IPS DF 4.7 (cell line): ENCODE measurements around the gene ZNF608.

Source experiments
- DNase-seq: peaks from one replicate; pipeline ENCODE4 v3.0.0-alpha.2; 2013; ENCODE audit warnings: low spot score; ENCODE audit errors: extremely low read depth

The ZNF608 gene

DNA sequence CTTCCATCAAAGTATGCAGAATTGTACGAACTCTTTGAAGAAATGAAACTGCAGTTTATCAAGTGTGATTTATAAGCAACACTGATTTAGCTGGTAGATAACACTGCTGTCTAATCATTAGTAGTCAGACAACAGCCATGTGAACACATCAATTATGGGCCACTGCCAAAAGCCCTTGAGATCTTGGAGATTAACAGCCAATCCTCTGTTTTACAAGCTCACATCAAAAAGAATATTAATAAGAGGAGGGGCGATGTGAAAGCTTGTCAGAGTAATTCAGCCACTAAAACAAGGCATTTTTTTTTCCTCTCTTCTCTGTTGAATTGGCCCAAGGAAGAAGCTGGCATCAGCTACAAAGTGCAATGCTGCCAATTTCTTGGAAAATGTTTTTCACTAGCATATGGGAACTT is 28.1 kb downstream of the ZNF608 start:
- no peak for DNase-seq

- DNase-seq = no peak
Observed at GRCh38 chr5:124716169-124716568, 30.3 kb downstream of the ZNF608 start.

- DNase-seq = no peak
Observed at GRCh38 chr5:124714910-124715309, 31.5 kb downstream of the ZNF608 start.

GRCh38 chr5:124713595-124713994 is 32.8 kb downstream of the ZNF608 start:
- DNase-seq = no peak

GRCh38 chr5:124712731-124713305 is 33.6 kb downstream of the ZNF608 start:
- no peak for DNase-seq

DNA sequence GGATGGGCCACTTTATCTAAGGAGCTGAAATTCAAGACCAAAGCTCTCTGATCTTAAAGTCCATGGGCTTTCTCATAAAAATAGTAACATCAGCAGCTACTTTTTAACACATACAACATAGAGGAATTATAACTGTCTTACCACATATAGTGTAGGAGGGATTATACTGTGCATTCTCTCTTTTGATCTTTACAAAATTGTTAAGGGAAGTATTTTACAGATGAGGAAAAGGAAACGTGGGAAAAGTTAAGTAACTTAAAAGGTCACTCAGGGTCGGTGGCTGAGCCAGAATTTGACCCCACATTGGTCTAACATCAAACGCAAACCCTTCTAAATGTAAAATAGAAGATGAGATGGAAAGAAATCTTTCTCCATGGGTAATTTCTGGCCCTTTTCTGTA is 38.4 kb downstream of the ZNF608 start:
- no peak for DNase-seq

- DNase-seq = no peak
Observed at GRCh38 chr5:124707520-124707919, 38.9 kb downstream of the ZNF608 start.

- no peak for DNase-seq
Observed at GRCh38 chr5:124706729-124707361, 39.6 kb downstream of the ZNF608 start.

DNA sequence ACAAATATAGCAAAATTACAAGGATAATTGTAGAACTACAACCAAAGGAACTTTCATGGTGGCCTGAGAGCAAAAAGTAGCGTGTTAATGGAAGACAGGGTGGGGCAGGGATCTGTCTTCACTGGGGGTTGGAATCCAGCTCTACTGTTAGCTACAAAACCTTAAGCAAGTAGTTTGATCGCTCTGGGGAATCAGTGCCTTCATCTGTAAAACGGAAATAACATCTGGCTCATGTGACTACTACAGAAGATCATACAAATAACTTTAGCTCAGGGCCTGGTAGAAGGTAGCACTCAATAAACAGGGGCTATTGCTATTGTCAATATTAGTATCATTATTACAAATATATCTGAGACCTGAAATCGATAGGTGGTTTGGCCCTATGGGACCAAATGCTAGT is 40.4 kb downstream of the ZNF608 start:
- DNase-seq = no peak

- no peak for DNase-seq
Observed at GRCh38 chr5:124705577-124705976, 40.9 kb downstream of the ZNF608 start.

GRCh38 chr5:124704594-124705284 is 41.7 kb downstream of the ZNF608 start:
- no peak for DNase-seq

- no peak for DNase-seq
Observed at GRCh38 chr5:124703995-124704394, 42.4 kb downstream of the ZNF608 start.

DNA sequence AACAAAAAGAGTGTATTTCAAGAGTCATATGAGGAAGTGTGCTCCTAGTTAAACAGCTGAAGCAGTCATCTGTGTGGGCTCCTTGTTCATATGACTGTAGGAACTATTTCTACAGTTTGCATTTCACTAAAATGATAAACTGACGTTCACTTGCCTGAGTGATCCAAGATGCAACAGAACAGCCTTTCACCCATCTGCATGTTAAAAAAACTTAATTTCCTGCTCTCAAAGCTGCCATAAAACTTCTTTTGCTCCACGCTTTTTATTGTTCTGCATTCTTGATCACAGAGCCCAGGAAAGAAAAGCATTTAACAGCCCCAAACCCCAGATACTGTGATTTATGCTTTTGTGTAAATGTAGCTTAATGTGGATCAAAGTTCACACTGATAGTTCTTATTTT is 43.9 kb downstream of the ZNF608 start:
- no peak for DNase-seq

DNA sequence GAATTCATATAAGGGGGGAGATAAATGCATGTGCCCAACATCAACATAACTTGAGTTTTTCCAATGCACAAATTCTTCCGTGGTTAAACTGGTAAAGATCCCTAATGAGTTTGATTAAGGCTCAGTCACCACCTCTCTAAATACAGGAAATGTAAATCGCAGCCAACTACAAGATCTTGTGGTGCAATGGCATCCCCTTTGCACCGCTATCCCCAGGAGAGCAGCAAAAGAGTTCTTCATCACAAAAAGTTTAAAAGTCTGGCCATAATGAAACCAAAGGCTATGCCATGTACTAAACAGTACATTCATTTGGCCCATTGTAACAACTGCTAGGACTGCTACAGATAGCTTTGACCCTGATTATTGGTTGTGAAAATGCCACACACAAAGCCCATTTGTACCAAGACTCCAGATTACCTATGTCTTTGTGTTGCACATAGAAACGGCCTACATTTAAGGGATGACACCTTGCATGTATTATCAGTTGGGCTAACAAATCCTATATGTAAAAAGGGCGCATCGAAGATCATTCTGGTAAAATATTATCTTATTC is 44.5 kb downstream of the ZNF608 start:
- no peak for DNase-seq

DNA sequence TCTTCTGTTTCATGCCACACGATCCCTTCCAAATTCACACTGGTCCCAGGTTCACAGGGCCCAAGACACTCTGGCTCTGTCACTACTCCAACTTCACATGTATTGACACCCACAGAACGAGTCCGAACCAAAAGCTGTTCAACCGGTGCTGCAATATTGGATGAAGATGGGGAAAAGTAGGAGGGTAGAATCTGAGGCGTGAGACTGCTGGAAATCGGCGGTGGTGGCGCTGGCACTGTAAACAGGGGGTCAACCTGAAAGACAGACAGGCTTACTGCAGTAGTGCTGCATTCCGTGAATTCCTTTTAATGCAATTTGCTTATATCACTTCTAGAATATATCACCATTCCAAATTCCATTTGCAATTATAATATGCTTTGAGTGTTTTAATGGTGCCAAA is 45.4 kb downstream of the ZNF608 start:
- no peak for DNase-seq

DNA sequence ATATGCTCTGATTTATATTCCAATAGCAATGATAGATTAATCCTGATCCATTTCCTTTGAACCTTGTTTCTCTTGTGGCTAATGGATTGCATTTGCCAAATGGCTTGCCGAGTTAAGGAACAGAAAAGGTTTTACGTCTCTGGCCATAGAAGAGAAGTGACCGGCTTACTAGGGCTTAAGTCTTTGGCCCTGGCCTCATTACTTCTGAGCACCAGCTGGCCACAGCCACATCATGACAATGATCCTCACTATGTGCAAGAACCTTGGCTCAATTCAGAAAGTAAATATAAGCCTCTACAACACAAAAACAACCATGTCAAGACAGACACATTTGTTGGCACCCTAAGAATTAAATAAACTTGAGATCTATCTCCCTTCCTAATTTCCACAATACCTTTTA is 46.1 kb downstream of the ZNF608 start:
- no peak for DNase-seq

- DNase-seq = no peak
Observed at GRCh38 chr5:124698770-124699169, 47.7 kb downstream of the ZNF608 start.

- DNase-seq = no peak
Observed at GRCh38 chr5:124697933-124698591, 48.4 kb downstream of the ZNF608 start.

- no peak for DNase-seq
Observed at GRCh38 chr5:124697501-124697900, 48.9 kb downstream of the ZNF608 start.

DNA sequence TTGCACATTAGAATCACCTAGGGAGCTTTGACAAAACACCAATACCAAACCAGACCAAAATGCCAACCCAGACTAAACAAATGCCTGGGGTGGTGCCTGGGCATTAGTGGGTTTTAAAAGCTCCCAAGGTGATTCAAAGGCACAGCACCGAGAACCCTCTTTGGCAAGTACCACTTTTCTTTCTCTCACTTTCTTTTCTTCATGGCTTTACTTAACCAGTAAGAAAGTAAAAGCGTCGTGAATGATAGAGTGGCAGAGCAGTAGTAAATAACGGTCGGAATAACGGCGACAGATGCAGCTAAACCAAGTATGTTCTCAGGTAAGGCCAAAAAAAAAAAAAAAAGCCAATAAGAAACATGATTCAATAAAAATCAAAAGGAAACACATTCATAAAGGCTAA is 49.5 kb downstream of the ZNF608 start:
- no peak for DNase-seq
